GM23248 (cell line): ENCODE data around the gene B4GAT1. TPM values are rescaled to one million over a fixed set of nuclear protein-coding genes. Genes with fewer than 3 reads are reported as not detected.

Experiments
- DNase-seq: peaks from one replicate; pipeline ENCODE4 v3.0.0-alpha.2; 2015
- H2AFZ ChIP-seq: fragments of 200-600 bp; sonication (generic); 2 replicates; pipeline ENCODE4 v1.6.1; 2016; ENCODE audit warnings: antibody characterized with exemption
- H3F3A ChIP-seq: fragments of 200-600 bp; sonication (generic); 2 replicates; pipeline ENCODE4 v1.6.1; 2016; ENCODE audit warnings: mild to moderate bottlenecking, antibody characterized with exemption, mixed run types; ENCODE audit not compliant: insufficient read depth
- H3K27ac ChIP-seq: fragments of 200-600 bp; sonication (generic); 2 replicates; pipeline ENCODE4 v1.5.1; 2016; ENCODE audit warnings: mild to moderate bottlenecking
- H3K27me3 ChIP-seq: fragments of 200-600 bp; sonication (generic); replicated peaks from 2 replicates; pipeline ENCODE4 v1.6.1; 2016; ENCODE audit warnings: mild to moderate bottlenecking; ENCODE audit not compliant: insufficient read depth
- H3K36me3 ChIP-seq: fragments of 200-600 bp; sonication (generic); 2 replicates; pipeline ENCODE4 v1.6.1; 2016; ENCODE audit warnings: low read depth, mild to moderate bottlenecking
- H3K4me1 ChIP-seq: fragments of 200-600 bp; sonication (generic); 2 replicates; pipeline ENCODE4 v1.6.1; 2016; ENCODE audit warnings: mild to moderate bottlenecking; ENCODE audit not compliant: insufficient read depth
- H3K4me2 ChIP-seq: fragments of 200-600 bp; sonication (generic); one replicate; pipeline ENCODE4 v1.6.1; 2016; ENCODE audit warnings: mild to moderate bottlenecking; ENCODE audit not compliant: unreplicated experiment
- H3K4me3 ChIP-seq: fragments of 200-600 bp; sonication (generic); 2 replicates; pipeline ENCODE4 v1.5.1; 2016; ENCODE audit warnings: mild to moderate bottlenecking
- H3K79me2 ChIP-seq: fragments of 200-600 bp; sonication (generic); 2 replicates; pipeline ENCODE4 v1.6.1; 2016; ENCODE audit warnings: mild to moderate bottlenecking; ENCODE audit not compliant: insufficient read depth
- H3K9ac ChIP-seq: fragments of 200-600 bp; sonication (generic); 2 replicates; pipeline ENCODE4 v1.6.1; 2016; ENCODE audit warnings: mild to moderate bottlenecking
- H3K9me2 ChIP-seq: fragments of 200-600 bp; sonication (generic); 2 replicates; pipeline ENCODE4 v1.6.1; 2016; ENCODE audit warnings: mixed run types, mild to moderate bottlenecking, moderate library complexity; ENCODE audit not compliant: insufficient read depth
- H3K9me3 ChIP-seq: fragments of 200-600 bp; sonication (generic); one replicate; pipeline ENCODE4 v1.6.1; 2017; ENCODE audit warnings: low read depth
- H4K20me1 ChIP-seq: fragments of 200-600 bp; sonication (generic); 2 replicates; pipeline ENCODE4 v1.6.0; 2016; ENCODE audit not compliant: insufficient read depth
- EZH2 ChIP-seq: fragments of 200-600 bp; sonication (generic); IDR thresholded peaks from 2 replicates; pipeline ENCODE4 v1.6.1; 2018; ENCODE audit warnings: antibody characterized with exemption, mild to moderate bottlenecking; ENCODE audit not compliant: insufficient read depth, poor library complexity, severe bottlenecking
- EZH2phosphoT487 ChIP-seq: fragments of 200-600 bp; sonication (generic); IDR thresholded peaks from 2 replicates; pipeline ENCODE4 v1.6.1; 2018; ENCODE audit warnings: antibody characterized with exemption, moderate library complexity, mild to moderate bottlenecking, low read depth; ENCODE audit not compliant: insufficient read depth
- WGBS, 2 experiments: methylation state at CpG; one replicate each; pipeline ENCODE4 v1.1.6; 2015 to 2017; ENCODE audit warnings: low lambda C conversion rate in 2 of 2, low coverage in 1 of 2; ENCODE audit errors: missing lambda C conversion rate in 2 of 2; 5-methylcytosine and 5-hydroxymethylcytosine counted together
- in situ Hi-C: fragments of 300-500 bp; cut with MboI; formaldehyde crosslinking; loops from 2 replicates; pipeline ENCODE4 v1.15.0; 2020
- polyA plus RNA-seq: library from polyadenylated mRNA; unstranded; fragments of >200 nt; fragmentation: Nextera tagmentation; extraction: Ambion mirVana; gene quantifications from 2 replicates; pipeline ENCODE4 v1.2.1, GENCODE V29; 2016
- total RNA-seq: library from RNA; depleted of rRNA; stranded (reverse); fragments of >200 nt; shearing (Covaris generic); gene quantifications from 2 replicates; pipeline ENCODE4 v1.2.3, GENCODE V29; 2014

The B4GAT1 gene
- total and polyA plus RNA-seq, 2 experiments from 2014 or later, result 23.9 to 32.0 TPM

- 11 to 14% methylated on average over 13 to 16 of the region's 16 CpGs for WGBS, 2 experiments
- H3K4me3 ChIP-seq, result peak overlapping the region; percentile 87
Observed at GRCh38 chr11:66317723-66318599, 29.5 kb downstream of the B4GAT1 start.

GRCh38 chr11:66317322-66317722 lies 30.1 kb downstream of the B4GAT1 start:
- H3K9ac ChIP-seq, result peak overlapping the region; percentile 94

More at GRCh38 chr11:66317723-66318599, 29.5 kb downstream of the B4GAT1 start:
- no peaks in the 10 kb centered on the region for H3K36me3 ChIP-seq
- peak overlapping the region; percentile 30 for H2AFZ ChIP-seq
- peak; percentile 92 for DNase-seq
- peaks cover 32% of the 10 kb centered on the region for H3K79me2 ChIP-seq
- H3F3A ChIP-seq, result peaks cover 20% of the 10 kb centered on the region
- H3K9me2 ChIP-seq, result no peaks in the 10 kb centered on the region
- TF ChIP-seq EZH2phosphoT487 (no peak), EZH2 (no peak)
- peak overlapping the region; percentile 94 for H3K27ac ChIP-seq
- no peaks in the 10 kb centered on the region for H3K9me3 ChIP-seq
- no peaks in the 10 kb centered on the region for H4K20me1 ChIP-seq
- H3K27me3 ChIP-seq, result no peaks in the 10 kb centered on the region
- H3K9ac ChIP-seq, result peak overlapping the region; percentile 94
- in situ Hi-C loops, result no loop called here
- H3K4me2 ChIP-seq, result peak overlapping the region; percentile 97
- H3K4me1 ChIP-seq, result peaks cover 33% of the 10 kb centered on the region

DNA sequence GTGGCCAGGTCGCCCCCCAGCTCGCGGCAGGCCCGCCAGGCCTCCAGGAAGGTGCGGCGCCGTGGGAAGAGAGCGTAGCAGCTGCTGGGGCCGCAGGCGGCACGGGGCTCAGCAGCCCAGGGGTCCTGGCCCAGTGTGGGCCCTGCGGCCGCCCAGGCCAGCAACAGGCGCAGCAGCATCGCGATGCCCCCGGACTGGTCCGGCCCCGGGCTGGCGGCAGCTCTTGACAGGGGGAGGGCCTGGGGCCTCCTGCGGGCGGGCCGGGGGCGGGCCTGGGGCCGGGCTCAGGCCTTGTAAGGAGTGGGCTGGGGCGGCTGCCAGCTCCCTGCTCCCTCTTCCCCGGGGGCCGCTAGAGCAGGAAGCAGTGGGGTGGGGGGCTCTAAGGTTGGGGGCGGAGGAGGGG lies 30.6 kb downstream of the B4GAT1 start, which contains the start of gene CD248:
Gene CD248, minus strand, starts transcription at position 196 of the 403 bp plus-strand sequence. Its CDS starts 17 bp downstream, at position 179.
- H4K20me1 ChIP-seq, result no peaks in the 10 kb centered on the region
- H3K4me1 ChIP-seq, result peaks cover 25% of the 10 kb centered on the region
- peak within 1 kb of the TSS; percentile 19; the same call in 1 of the 2 replicates for H2AFZ ChIP-seq
- peaks cover 15% of the 10 kb centered on the region for H3F3A ChIP-seq
- no peak for TF ChIP-seq EZH2phosphoT487
- TF ChIP-seq EZH2, result no peak
- peak within 1 kb of the TSS; percentile 87 for H3K4me3 ChIP-seq
- peak; percentile 81 for DNase-seq
- H3K79me2 ChIP-seq, result peaks cover 32% of the 10 kb centered on the region
- in situ Hi-C loops, result no loop called here
- no peaks in the 10 kb centered on the region for H3K9me2 ChIP-seq
- peak within 1 kb of the TSS; percentile 94 for H3K9ac ChIP-seq
- peak within 1 kb of the TSS; percentile 94 for H3K27ac ChIP-seq
- H3K4me2 ChIP-seq, result peak within 1 kb of the TSS; percentile 97
- H3K27me3 ChIP-seq, result no peaks in the 10 kb centered on the region
- WGBS, 2 experiments, result 0 to 2% methylated on average over 13 to 17 of the region's 29 CpGs
- H3K9me3 ChIP-seq, result no peaks in the 10 kb centered on the region
- H3K36me3 ChIP-seq, result no peaks in the 10 kb centered on the region

More at GRCh38 chr11:66317322-66317722, 30.1 kb downstream of the B4GAT1 start:
- WGBS, 2 experiments, result 3% methylated on average over 10 to 11 of the region's 14 CpGs
- H3K4me1 ChIP-seq, result peaks cover 29% of the 10 kb centered on the region
- in situ Hi-C loops, result no loop called here
- H4K20me1 ChIP-seq, result no peaks in the 10 kb centered on the region
- peak; percentile 83 for DNase-seq
- H3F3A ChIP-seq, result peaks cover 19% of the 10 kb centered on the region
- H3K4me3 ChIP-seq, result peak overlapping the region; percentile 87
- no peaks in the 10 kb centered on the region for H3K9me3 ChIP-seq
- no peaks in the 10 kb centered on the region for H3K9me2 ChIP-seq
- TF ChIP-seq EZH2 (no peak), EZH2phosphoT487 (no peak)
- peak overlapping the region; percentile 97 for H3K4me2 ChIP-seq
- peaks cover 32% of the 10 kb centered on the region for H3K79me2 ChIP-seq
- peak overlapping the region; percentile 94 for H3K27ac ChIP-seq
- no peaks in the 10 kb centered on the region for H3K27me3 ChIP-seq
- no peaks in the 10 kb centered on the region for H3K36me3 ChIP-seq
- H2AFZ ChIP-seq, result peak overlapping the region; percentile 19; the same call in 1 of the 2 replicates

DNA sequence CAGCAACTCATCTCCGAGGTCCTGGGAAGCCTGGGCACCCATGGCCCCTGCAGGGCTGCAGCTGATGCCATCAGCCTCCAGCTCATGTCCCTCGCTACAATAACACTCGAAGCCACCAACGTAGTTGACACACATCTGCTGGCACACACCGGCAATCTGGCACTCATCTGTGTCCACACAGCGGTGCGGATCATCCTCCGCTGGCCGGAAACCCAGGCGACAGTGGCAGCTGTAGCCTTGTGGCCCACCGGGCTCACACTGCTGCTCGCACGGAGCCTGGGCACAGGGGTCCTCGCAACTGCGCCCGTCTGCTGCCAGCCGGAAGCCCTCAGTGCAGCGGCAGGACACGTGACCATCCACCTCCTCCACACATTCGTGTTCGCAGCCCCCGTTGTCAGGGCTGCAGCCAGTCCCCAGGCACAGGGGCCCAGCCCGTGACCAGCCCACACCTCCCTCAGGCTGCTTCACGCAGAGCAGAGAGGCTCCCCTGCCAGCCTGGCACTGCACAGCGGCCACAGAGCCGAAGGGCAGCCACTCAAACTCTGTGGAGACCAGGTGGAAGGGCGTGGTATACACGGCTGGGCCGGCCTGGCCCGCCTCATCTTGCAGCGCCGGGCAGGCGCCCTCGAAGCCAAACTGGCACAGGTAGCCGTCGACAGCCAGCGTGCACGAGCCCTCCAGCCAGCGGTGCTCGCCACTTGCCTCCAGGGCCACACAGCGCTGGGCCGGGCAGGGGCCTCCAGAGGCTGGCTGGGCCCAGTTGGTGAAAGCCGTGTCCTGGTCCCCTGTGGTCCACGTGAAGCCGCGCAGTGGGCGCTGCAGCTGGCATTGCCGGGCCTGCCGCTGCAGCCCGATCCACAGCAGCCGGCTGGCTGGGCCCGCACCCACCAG lies 31.3 kb downstream of the B4GAT1 start:
- H3F3A ChIP-seq, result peaks cover 13% of the 10 kb centered on the region
- peaks cover 32% of the 10 kb centered on the region for H3K79me2 ChIP-seq
- in situ Hi-C loops, result no loop called here
- peak; percentile 63 for DNase-seq
- no peaks in the 10 kb centered on the region for H3K27me3 ChIP-seq
- no peaks in the 10 kb centered on the region for H3K9me2 ChIP-seq
- peak overlapping the region; percentile 97 for H3K4me2 ChIP-seq
- no peaks in the 10 kb centered on the region for H3K36me3 ChIP-seq
- no peaks in the 10 kb centered on the region for H3K9me3 ChIP-seq
- H4K20me1 ChIP-seq, result no peaks in the 10 kb centered on the region
- peaks cover 23% of the 10 kb centered on the region for H3K4me1 ChIP-seq
- TF ChIP-seq EZH2, result no peak
- no peak for TF ChIP-seq EZH2phosphoT487
- peak overlapping the region; percentile 87 for H3K4me3 ChIP-seq
- peak overlapping the region; percentile 94 for H3K9ac ChIP-seq
- peak overlapping the region; percentile 94 for H3K27ac ChIP-seq
- no peak overlapping the region for H2AFZ ChIP-seq
- 1 to 2% methylated on average over 31 to 50 of the region's 52 CpGs for WGBS, 2 experiments
